ENCODE results near the gene SHOC2.
A peak's percentile ranks its signal among the peaks of the same experiment; 100 is the strongest.

The SHOC2 gene

GRCh38 chr10:110919349-110919931, at the start of gene SHOC2:
Gene SHOC2 (plus strand): TSS chr10:110919604. CDS start chr10:110964359, 44,755 bp downstream.
- DNase-seq = peak; percentile 94

- no peak for DNase-seq
Observed at GRCh38 chr10:110870823-110871297, 48.5 kb upstream of the SHOC2 start.

- peak; percentile 83 for DNase-seq
Observed at GRCh38 chr10:110871298-110872084, 47.9 kb upstream of the SHOC2 start, which contains the start of gene PDCD4. Gene PDCD4 (plus strand): TSS chr10:110871928. CDS start chr10:110876028, 4,100 bp downstream.

- peak; percentile 39 for DNase-seq
Observed at GRCh38 chr10:110872145-110872983, 47.0 kb upstream of the SHOC2 start.

DNA sequence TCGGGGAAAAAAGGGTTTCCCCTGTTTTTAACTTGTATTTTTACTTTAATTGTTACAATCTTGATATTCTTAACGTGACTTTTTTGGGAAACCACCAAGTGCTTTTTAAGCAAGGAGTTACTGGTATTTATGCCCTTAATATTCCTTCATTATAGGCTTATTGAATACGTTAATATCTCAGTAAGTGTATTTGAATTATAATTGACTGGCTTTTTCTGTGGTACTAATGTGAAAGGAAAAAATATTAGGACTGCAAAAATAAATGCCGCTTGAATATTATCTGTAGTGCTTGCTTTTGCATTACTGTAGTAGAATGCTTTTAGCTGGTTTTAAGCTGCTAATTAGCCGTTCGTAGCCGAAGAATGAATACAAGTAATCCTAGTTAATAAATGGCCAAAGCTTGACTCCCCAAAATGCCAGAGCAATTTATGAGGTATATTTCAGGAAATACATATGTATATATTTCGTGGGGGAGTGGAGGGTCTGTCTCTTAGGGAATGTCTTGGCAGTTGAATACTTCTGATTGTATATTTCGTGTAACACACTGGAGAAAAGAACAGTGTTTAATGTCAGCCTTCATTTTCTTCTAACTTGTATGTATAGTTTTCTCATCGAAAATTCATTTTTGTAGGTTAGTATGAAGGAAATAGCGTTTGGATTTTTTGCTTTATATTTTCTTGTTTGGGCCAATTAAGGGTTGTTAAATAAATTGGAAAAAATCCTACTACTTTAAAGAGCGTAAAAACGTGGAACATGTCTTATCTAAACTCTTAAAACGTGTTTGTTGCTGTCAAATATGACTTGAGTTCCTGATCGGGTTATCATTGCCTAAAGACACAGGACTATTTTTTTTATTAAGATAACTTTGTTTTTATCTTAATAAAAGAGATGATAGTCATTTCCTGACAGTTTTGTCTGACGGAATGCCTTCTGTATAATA, 46.1 kb upstream of the SHOC2 start:
- no peak for DNase-seq

DNA sequence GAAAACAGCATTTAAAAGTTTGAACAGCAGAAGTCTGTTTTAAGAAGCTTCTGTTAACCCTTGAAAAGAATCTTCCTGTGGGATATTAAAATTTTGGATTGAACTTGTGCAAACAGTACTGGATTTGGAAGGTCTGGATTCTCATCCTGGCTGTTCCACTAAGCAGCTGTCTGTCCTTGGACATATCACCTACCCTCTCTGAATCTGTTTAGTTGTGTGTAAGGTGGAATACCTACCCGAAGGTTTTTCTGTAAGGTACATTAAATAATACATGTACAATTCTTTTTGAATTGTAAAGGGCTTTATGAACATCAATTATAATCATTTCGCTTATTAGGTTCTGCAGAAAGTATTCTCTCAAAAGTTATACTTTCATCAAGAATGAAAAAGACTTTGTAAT, 45.5 kb upstream of the SHOC2 start:
- no peak for DNase-seq

GRCh38 chr10:110876000-110876399, 43.4 kb upstream of the SHOC2 start:
- DNase-seq = no peak

GRCh38 chr10:110876788-110877187, 42.6 kb upstream of the SHOC2 start:
- DNase-seq = no peak

DNA sequence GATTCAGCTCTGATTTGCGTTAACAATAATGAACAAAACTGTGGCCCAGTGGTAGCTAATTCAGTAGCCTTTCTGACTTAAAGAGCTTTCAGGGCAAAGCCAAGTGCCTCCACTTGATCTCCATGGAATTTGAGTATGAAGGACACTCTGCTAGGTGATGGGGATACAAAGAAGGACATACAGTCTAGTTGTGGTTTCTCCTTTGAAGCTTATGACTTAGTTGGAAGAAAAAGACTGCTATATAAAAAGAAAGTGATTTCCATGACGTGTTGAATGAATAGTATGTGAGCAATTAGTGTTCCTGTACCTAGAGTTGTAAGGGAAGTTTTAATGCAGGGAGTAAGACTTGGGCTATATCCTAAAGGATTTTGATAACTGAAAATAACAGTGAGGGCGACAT, 39.4 kb upstream of the SHOC2 start:
- DNase-seq = no peak

DNA sequence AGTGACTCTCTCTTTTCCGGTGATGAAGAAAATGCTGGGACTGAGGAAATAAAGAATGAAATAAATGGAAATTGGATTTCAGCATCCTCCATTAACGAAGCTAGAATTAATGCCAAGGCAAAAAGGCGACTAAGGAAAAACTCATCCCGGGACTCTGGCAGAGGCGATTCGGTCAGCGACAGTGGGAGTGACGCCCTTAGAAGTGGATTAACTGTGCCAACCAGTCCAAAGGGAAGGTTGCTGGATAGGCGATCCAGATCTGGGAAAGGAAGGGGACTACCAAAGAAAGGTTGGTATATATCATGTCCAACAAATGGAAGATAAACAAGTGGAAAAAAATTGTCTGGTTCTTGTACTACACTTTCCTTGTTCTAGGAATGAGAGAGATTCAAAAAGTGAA, 38.2 kb upstream of the SHOC2 start:
- no peak for DNase-seq

GRCh38 chr10:110881905-110882304, 37.5 kb upstream of the SHOC2 start:
- no peak for DNase-seq

DNA sequence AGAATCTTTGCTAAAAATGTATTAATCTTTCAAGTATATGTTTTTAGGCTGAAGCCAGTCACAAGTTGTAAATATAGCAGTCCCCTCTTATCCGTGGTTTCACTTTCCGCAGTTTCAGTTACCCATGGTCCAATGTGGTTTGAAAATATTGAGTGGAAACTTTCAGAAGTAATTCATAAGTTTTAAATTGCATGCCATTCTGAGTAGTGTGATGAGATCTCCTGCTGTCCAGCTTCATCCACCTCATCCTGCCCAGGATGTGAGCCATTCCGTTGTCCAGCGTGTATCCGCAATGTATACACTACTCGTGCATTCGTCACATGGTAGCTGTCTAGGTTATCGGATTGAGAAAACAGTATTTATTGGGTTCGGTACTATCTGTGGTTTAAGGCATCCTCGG, 35.5 kb upstream of the SHOC2 start:
- no peak for DNase-seq

- no peak for DNase-seq
Observed at GRCh38 chr10:110885932-110886674, 33.3 kb upstream of the SHOC2 start.

- no peak for DNase-seq
Observed at GRCh38 chr10:110887560-110887959, 31.8 kb upstream of the SHOC2 start.

GRCh38 chr10:110892602-110893288, 26.7 kb upstream of the SHOC2 start:
- DNase-seq = no peak

DNA sequence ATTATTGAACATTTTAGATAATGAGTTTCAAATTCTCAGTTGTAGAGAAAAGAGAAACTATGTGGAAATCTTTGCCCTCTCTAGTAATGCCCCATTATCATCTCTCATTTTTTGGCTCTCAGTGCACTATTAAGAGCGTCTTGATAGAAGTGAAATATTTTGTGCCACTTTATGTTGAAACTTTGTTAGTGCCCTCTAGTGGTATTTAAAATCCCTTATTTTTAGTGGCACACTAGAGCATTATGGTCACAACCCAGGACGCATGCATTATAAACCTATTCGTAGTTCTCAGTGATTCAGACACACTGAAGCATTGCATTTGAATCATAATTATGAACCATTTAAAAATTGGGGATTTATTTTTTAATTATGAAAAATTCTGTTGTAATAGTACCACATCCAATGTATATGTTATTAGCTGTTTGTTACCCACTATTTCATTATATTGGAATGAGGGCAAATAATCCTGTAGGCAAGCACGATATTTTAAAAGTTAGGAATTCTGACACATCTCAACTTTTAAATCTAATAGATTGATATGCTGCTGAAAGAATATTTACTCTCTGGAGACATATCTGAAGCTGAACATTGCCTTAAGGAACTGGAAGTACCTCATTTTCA, 25.7 kb upstream of the SHOC2 start:
- DNase-seq = peak; percentile 6

GRCh38 chr10:110897184-110897583, 22.2 kb upstream of the SHOC2 start:
- DNase-seq = no peak

DNA sequence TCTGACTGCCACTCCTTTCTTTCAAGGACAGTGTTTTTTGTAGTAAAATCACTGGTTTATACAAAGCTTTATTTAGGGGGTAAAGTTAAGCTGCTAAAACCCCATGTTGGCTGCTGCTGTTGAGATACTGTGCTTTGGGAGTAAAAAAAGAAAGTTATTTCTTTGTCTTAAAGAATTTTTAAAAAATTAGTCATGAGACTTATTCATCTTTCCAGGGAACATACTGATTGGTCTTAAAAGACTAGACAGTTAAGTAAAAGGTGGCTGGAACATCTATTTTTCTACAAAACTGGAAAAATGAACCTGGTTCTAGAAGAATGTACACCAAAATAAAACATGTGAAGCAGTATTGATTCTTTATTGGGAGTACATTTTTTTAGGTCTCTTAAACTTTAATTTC, 21.0 kb upstream of the SHOC2 start:
- DNase-seq = no peak

- no peak for DNase-seq
Observed at GRCh38 chr10:110900983-110901382, 18.4 kb upstream of the SHOC2 start.

Measured in COR-L47 (cell line).